H9 (cell line): Measurements from ENCODE around the gene EPHA2. TPM values are rescaled to one million over a fixed set of nuclear protein-coding genes. Genes with fewer than 3 reads are reported as not detected.

Experiments used
- DNase-seq: peaks from one replicate; pipeline ENCODE4 v3.0.0-alpha.2; 2017
- H2AFZ ChIP-seq: one replicate; pipeline ENCODE4 v1.6.1; 2013; ENCODE audit warnings: mild to moderate bottlenecking, low read length, control low read depth, moderate library complexity
- H2AK5ac ChIP-seq: 2 replicates; pipeline ENCODE4 v1.6.1; 2013; ENCODE audit warnings: low read length, control low read depth, mixed read lengths; ENCODE audit not compliant: insufficient read length
- H2BK120ac ChIP-seq: one replicate; pipeline ENCODE4 v1.6.1; 2013; ENCODE audit warnings: low read depth, mild to moderate bottlenecking, low read length, control low read depth, inconsistent platforms; ENCODE audit not compliant: poor library complexity, severe bottlenecking
- H2BK12ac ChIP-seq: 2 replicates; pipeline ENCODE4 v1.6.1; 2013; ENCODE audit warnings: low read length, control low read depth, mixed read lengths, low read depth; ENCODE audit not compliant: insufficient read length
- H2BK15ac ChIP-seq: 2 replicates; pipeline ENCODE4 v1.6.1; 2013; ENCODE audit warnings: low read depth, low read length, control low read depth
- H2BK20ac ChIP-seq: one replicate; pipeline ENCODE4 v1.6.1; 2013; ENCODE audit warnings: low read depth, mild to moderate bottlenecking, low read length, control low read depth, inconsistent platforms; ENCODE audit not compliant: poor library complexity, severe bottlenecking
- H2BK5ac ChIP-seq: 2 replicates; pipeline ENCODE4 v1.6.1; 2013; ENCODE audit warnings: low read length, control low read depth, mixed read lengths; ENCODE audit not compliant: insufficient read length
- H3K14ac ChIP-seq: 2 replicates; pipeline ENCODE4 v1.6.1; 2013; ENCODE audit warnings: low read length, control low read depth; ENCODE audit not compliant: insufficient read depth
- H3K18ac ChIP-seq: 2 replicates; pipeline ENCODE4 v1.6.1; 2013; ENCODE audit warnings: low read depth, mild to moderate bottlenecking, mixed read lengths, low read length, control low read depth; ENCODE audit not compliant: insufficient read length
- H3K23ac ChIP-seq: 2 replicates; pipeline ENCODE4 v1.6.1; 2013; ENCODE audit warnings: low read length, control low read depth, mixed read lengths, low read depth; ENCODE audit not compliant: insufficient read length
- H3K23me2 ChIP-seq: 2 replicates; pipeline ENCODE4 v1.6.1; 2013; ENCODE audit warnings: low read depth, mild to moderate bottlenecking, mixed read lengths, low read length, control low read depth; ENCODE audit not compliant: insufficient read length, poor library complexity, severe bottlenecking
- H3K27ac ChIP-seq: 2 replicates; pipeline ENCODE4 v1.5.1; 2013; ENCODE audit warnings: low read length, control low read depth, mixed read lengths, low read depth; ENCODE audit not compliant: insufficient read length
- H3K27me3 ChIP-seq: 2 replicates; pipeline ENCODE4 v1.6.1; 2013; ENCODE audit warnings: low read length, control low read depth, inconsistent platforms; ENCODE audit not compliant: insufficient read depth
- H3K4ac ChIP-seq: 2 replicates; pipeline ENCODE4 v1.6.1; 2013; ENCODE audit warnings: low read depth, mild to moderate bottlenecking, control low read depth, inconsistent platforms, low read length, moderate library complexity
- H3K4me1 ChIP-seq: 2 replicates; pipeline ENCODE4 v1.6.1; 2013; ENCODE audit warnings: low read length, control low read depth, inconsistent platforms; ENCODE audit not compliant: insufficient read depth
- H3K4me2 ChIP-seq: 2 replicates; pipeline ENCODE4 v1.6.1; 2013; ENCODE audit warnings: low read length, control low read depth, mixed read lengths; ENCODE audit not compliant: insufficient read length, insufficient read depth
- H3K56ac ChIP-seq: 2 replicates; pipeline ENCODE4 v1.6.1; 2013; ENCODE audit warnings: low read depth, mild to moderate bottlenecking, mixed read lengths, low read length, control low read depth; ENCODE audit not compliant: insufficient read length
- H3K79me1 ChIP-seq: 2 replicates; pipeline ENCODE4 v1.6.1; 2013; ENCODE audit warnings: low read depth, mild to moderate bottlenecking, moderate library complexity, low read length, control low read depth, inconsistent platforms; ENCODE audit not compliant: insufficient read depth, poor library complexity, severe bottlenecking
- H3K79me2 ChIP-seq: 2 replicates; pipeline ENCODE4 v1.6.1; 2013; ENCODE audit warnings: low read length, control low read depth, inconsistent platforms; ENCODE audit not compliant: insufficient read depth
- H3K9ac ChIP-seq: 2 replicates; pipeline ENCODE4 v1.6.1; 2013; ENCODE audit warnings: low read length, control low read depth, mixed read lengths; ENCODE audit not compliant: insufficient read length; ENCODE audit errors: extremely low read depth
- H3K9me3 ChIP-seq: one replicate; pipeline ENCODE4 v1.6.1; 2013; ENCODE audit warnings: low read depth, low read length, inconsistent platforms; ENCODE audit not compliant: control insufficient read depth
- H3T11ph ChIP-seq: one replicate; pipeline ENCODE4 v1.6.1; 2013; ENCODE audit warnings: mild to moderate bottlenecking, low read length, control low read depth, inconsistent platforms
- H4K20me1 ChIP-seq: one replicate; pipeline ENCODE4 v1.6.1; 2013; ENCODE audit not compliant: control insufficient read depth, insufficient read length, insufficient read depth
- H4K5ac ChIP-seq: 2 replicates; pipeline ENCODE4 v1.6.1; 2013; ENCODE audit warnings: low read depth, mild to moderate bottlenecking, mixed read lengths, low read length, control low read depth; ENCODE audit not compliant: insufficient read length
- H4K8ac ChIP-seq: replicated peaks from 2 replicates; pipeline ENCODE4 v1.6.1; 2013; ENCODE audit warnings: low read length, control low read depth, mixed read lengths, low read depth; ENCODE audit not compliant: insufficient read length
- H4K91ac ChIP-seq: 2 replicates; pipeline ENCODE4 v1.6.1; 2013; ENCODE audit warnings: low read depth, mild to moderate bottlenecking, moderate library complexity, mixed read lengths, low read length, control low read depth; ENCODE audit not compliant: insufficient read length
- H3K27ac Mint-ChIP-seq, 3 experiments: 2 replicates in 2 of 3; 3 replicates in 1 of 3; pipeline ENCODE4 v1.8.0; 2020 to 2021; ENCODE audit warnings: mixed read lengths in 3 of 3, mild to moderate bottlenecking in 1 of 3, moderate library complexity in 1 of 3
- H3K27me3 Mint-ChIP-seq: 2 replicates; pipeline ENCODE4 v1.8.0; 2021; ENCODE audit warnings: low read depth, mild to moderate bottlenecking, moderate library complexity, mixed read lengths
- H3K36me3 Mint-ChIP-seq, 3 experiments: 2 replicates in 2 of 3; 3 replicates in 1 of 3; pipeline ENCODE4 v1.8.0; 2020 to 2021; ENCODE audit warnings: low read depth in 3 of 3, mixed read lengths in 3 of 3; ENCODE audit not compliant: insufficient read depth in 1 of 3
- H3K4me1 Mint-ChIP-seq, 2 experiments: 2 replicates each; pipeline ENCODE4 v1.8.0; 2020; ENCODE audit warnings: mixed read lengths in 2 of 2
- H3K4me3 Mint-ChIP-seq, 2 experiments: 2 replicates in 1 of 2; 3 replicates in 1 of 2; pipeline ENCODE4 v1.8.0; 2020 to 2021; ENCODE audit warnings: mild to moderate bottlenecking in 2 of 2, mixed read lengths in 2 of 2, moderate library complexity in 1 of 2
- H3K9me3 Mint-ChIP-seq, 2 experiments: 2 replicates in 1 of 2; 3 replicates in 1 of 2; pipeline ENCODE4 v1.8.0; 2020; ENCODE audit warnings: mild to moderate bottlenecking in 2 of 2, mixed read lengths in 2 of 2, moderate library complexity in 1 of 2
- WGBS: extraction: QIAGEN DNeasy Blood & Tissue Kit; methylation state at CpG from one replicate; pipeline ENCODE4 v1.1.7; 2013; ENCODE audit warnings: missing lambda C conversion rate, low lambda C conversion rate, mixed read lengths; ENCODE audit not compliant: insufficient read length; ENCODE audit errors: extremely low coverage; 5-methylcytosine and 5-hydroxymethylcytosine counted together
- total RNA-seq: library from RNA; stranded (reverse); gene quantifications from 2 replicates; pipeline ENCODE4 v1.2.1, GENCODE V29; 2021
- TF ChIP-seq, protein P1 (sequence below): fragments of 200-600 bp; sonication (generic); conservative IDR thresholded peaks from 3 replicates; pipeline ENCODE4 v1.8.0; 2021; ENCODE audit warnings: antibody characterized with exemption, mild to moderate bottlenecking

EPHA2 gene
- total RNA-seq, 1 experiment from 2014 or later: 33.1 TPM

DNA sequence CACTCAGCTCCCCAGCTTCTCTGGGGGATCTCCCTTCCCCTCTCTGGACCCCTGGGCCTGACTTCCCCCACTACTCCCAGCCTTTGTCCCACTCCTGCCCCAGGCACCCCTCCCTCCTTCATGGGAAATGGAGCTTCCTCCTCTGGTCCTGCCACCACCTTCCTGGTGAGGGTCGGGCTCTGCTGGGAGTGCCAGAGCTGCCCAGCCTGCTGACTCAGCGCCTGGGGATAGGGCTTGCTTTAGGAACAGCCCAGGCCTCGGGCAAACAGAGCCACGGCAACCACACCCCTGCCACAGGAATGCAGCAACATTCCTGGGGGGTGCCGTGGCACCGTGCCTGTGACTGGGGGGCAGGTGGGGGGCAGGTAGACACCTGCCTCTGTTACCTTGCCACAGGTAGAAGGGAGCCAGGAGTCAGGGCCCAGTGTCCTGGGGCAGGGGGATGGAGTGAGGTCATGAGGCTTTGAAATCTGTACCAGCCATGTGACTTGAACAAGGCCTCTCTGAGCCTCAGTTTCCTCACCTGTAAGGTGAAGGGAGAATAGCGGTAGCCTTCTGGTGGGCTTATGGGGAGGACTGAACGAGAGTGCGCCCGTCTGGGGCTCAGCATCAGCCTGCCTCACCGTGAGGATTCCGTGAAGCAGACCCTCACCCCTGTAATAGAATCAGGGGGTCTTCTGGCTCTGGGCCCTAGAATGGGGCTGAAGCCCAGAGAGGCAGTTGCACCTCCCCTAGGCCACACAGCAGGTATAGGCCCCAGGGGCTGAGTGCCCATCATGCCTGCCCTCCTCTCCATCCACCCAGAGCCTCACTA, 17.8 kb upstream of the EPHA2 start:
- Histone ChIP-seq H2BK120ac (no peak overlapping the region), H3K79me2 (no peaks in the 10 kb centered on the region), H3K79me1 (no peaks in the 10 kb centered on the region), H4K20me1 (no peaks in the 10 kb centered on the region), H2BK20ac (no peak overlapping the region), H3K23me2 (no peaks in the 10 kb centered on the region), H3K4ac (no peak overlapping the region), H3K4me2 (no peak overlapping the region), H4K91ac (no peak overlapping the region), H2AFZ (no peak overlapping the region), H2BK15ac (no peak overlapping the region), H4K5ac (no peak overlapping the region), H4K8ac (no peak overlapping the region), H3K14ac (no peak overlapping the region), H2BK12ac (no peak overlapping the region), H2AK5ac (no peak overlapping the region), H3K9me3 (no peaks in the 10 kb centered on the region), H3K9ac (no peak overlapping the region), H3K23ac (no peak overlapping the region), H3K56ac (no peak overlapping the region), H3K4me1 (peaks cover 6% of the 10 kb centered on the region; the same call in 1 of the 2 replicates), H3T11ph (no peak overlapping the region), H2BK5ac (no peak overlapping the region), H3K27me3 (no peaks in the 10 kb centered on the region), H3K27ac (no peak overlapping the region), H3K18ac (peak overlapping the region; percentile 29)
- Mint-ChIP-seq H3K4me3 (no peak overlapping the region; a peak in 1 of 5 replicates), H3K36me3 (no peaks in the 10 kb centered on the region), H3K4me1 (peaks cover 15 to 30% of the 10 kb centered on the region in 2 experiments), H3K9me3 (no peaks in the 10 kb centered on the region), H3K27ac (no peak overlapping the region; a peak in 2 of 7 replicates), H3K27me3 (peaks cover 1% of the 10 kb centered on the region; the same call in 1 of the 2 replicates)
- peak; percentile 54 for DNase-seq
- no CpG with 5 or more reads among the region's 12 CpGs for WGBS
- TF ChIP-seq, protein P1, sequence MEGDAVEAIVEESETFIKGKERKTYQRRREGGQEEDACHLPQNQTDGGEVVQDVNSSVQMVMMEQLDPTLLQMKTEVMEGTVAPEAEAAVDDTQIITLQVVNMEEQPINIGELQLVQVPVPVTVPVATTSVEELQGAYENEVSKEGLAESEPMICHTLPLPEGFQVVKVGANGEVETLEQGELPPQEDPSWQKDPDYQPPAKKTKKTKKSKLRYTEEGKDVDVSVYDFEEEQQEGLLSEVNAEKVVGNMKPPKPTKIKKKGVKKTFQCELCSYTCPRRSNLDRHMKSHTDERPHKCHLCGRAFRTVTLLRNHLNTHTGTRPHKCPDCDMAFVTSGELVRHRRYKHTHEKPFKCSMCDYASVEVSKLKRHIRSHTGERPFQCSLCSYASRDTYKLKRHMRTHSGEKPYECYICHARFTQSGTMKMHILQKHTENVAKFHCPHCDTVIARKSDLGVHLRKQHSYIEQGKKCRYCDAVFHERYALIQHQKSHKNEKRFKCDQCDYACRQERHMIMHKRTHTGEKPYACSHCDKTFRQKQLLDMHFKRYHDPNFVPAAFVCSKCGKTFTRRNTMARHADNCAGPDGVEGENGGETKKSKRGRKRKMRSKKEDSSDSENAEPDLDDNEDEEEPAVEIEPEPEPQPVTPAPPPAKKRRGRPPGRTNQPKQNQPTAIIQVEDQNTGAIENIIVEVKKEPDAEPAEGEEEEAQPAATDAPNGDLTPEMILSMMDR: no peak
